CD14-positive monocyte (primary cell): ENCODE results near the gene SRF. TPM values are rescaled to one million over a fixed set of nuclear protein-coding genes. Genes with fewer than 3 reads are reported as not detected.

Experiments used
- DNase-seq, 3 donors: peaks; one replicate each; pipeline ENCODE4 v3.0.0-alpha.2; 2011 to 2022
- H2AFZ ChIP-seq: 2 replicates; pipeline ENCODE4 v1.6.0; 2012; ENCODE audit warnings: mild to moderate bottlenecking, low read depth, low read length, inconsistent platforms; ENCODE audit not compliant: insufficient read depth, poor library complexity, severe bottlenecking
- H3K27ac ChIP-seq, 2 donors: 1 replicate in 1 of 2; 2 replicates in 1 of 2; pipeline ENCODE4 v1.5.1; 2012 to 2013; ENCODE audit warnings: low read length in 2 of 2, control low read depth in 1 of 2, inconsistent platforms in 1 of 2, low read depth in 1 of 2, mild to moderate bottlenecking in 1 of 2
- H3K27me3 ChIP-seq, 2 donors: one replicate each; pipeline versions ENCODE4 v1.6.0 to v1.6.1; 2011 to 2013; ENCODE audit warnings: low read length in 2 of 2; ENCODE audit not compliant: control insufficient read depth in 2 of 2, insufficient read depth in 2 of 2
- H3K36me3 ChIP-seq, 2 donors: replicated peaks in 1 of 2; 1 replicate in 1 of 2; 2 replicates in 1 of 2; pipeline versions ENCODE4 v1.5.1 to v1.6.1; 2012 to 2013; ENCODE audit warnings: low read length in 2 of 2, control low read depth in 1 of 2, inconsistent platforms in 1 of 2, mild to moderate bottlenecking in 1 of 2; ENCODE audit not compliant: insufficient read depth in 2 of 2, control insufficient read depth in 1 of 2
- H3K4me1 ChIP-seq, 2 donors: 1 replicate in 1 of 2; 2 replicates in 1 of 2; pipeline versions ENCODE4 v1.5.1 to v1.6.1; 2012 to 2013; ENCODE audit warnings: low read length in 2 of 2, control low read depth in 1 of 2, inconsistent platforms in 1 of 2, mild to moderate bottlenecking in 1 of 2, moderate library complexity in 1 of 2; ENCODE audit not compliant: insufficient read depth in 2 of 2, control insufficient read depth in 1 of 2
- H3K4me2 ChIP-seq: replicated peaks from 2 replicates; pipeline ENCODE3; 2012; ENCODE audit warnings: low read length, moderate library complexity, mild to moderate bottlenecking; ENCODE audit not compliant: poor library complexity, severe bottlenecking; ENCODE audit errors: extremely low read depth
- H3K4me3 ChIP-seq, 3 experiments: fragments of 200-600 bp in 1 of 3; sonication (generic) in 1 of 3; replicated peaks in 1 of 3; 1 replicate in 2 of 3; 2 replicates in 1 of 3; pipeline ENCODE4 v1.5.1; 2011 to 2013; ENCODE audit warnings: low read length in 3 of 3, mild to moderate bottlenecking in 3 of 3, control low read depth in 2 of 3, low read depth in 2 of 3, inconsistent platforms in 1 of 3, moderate library complexity in 1 of 3
- H3K79me2 ChIP-seq: 2 replicates; pipeline ENCODE4 v1.6.0; 2012; ENCODE audit warnings: mild to moderate bottlenecking, control low read depth, inconsistent platforms, low read length, moderate library complexity; ENCODE audit not compliant: insufficient read depth
- H3K9ac ChIP-seq: 2 replicates; pipeline ENCODE4 v1.6.0; 2017; ENCODE audit warnings: low read length, mild to moderate bottlenecking; ENCODE audit not compliant: insufficient read depth, poor library complexity, severe bottlenecking
- H3K9me3 ChIP-seq, 2 donors: replicated peaks in 1 of 2; 1 replicate in 1 of 2; 2 replicates in 1 of 2; pipeline versions ENCODE4 v1.5.1 to v1.6.1; 2012 to 2013; ENCODE audit warnings: low read length in 2 of 2, control low read depth in 1 of 2; ENCODE audit not compliant: control insufficient read depth in 1 of 2, insufficient read depth in 1 of 2
- H4K20me1 ChIP-seq: 2 replicates; pipeline ENCODE4 v1.6.0; 2012; ENCODE audit warnings: mild to moderate bottlenecking, low read length, control low read depth, moderate library complexity; ENCODE audit not compliant: insufficient read depth
- H3K27ac Mint-ChIP-seq, 7 donors: one replicate each; pipeline ENCODE4 v1.8.0; 2020; ENCODE audit warnings: mild to moderate bottlenecking in 7 of 7, mixed read lengths in 7 of 7, moderate library complexity in 6 of 7, inconsistent platforms in 2 of 7
- H3K27me3 Mint-ChIP-seq, 3 donors: one replicate each; pipeline ENCODE4 v1.8.0; 2021 to 2022; ENCODE audit warnings: low read depth in 3 of 3, mild to moderate bottlenecking in 3 of 3, mixed read lengths in 3 of 3, moderate library complexity in 3 of 3, inconsistent platforms in 1 of 3
- H3K36me3 Mint-ChIP-seq, 2 donors: one replicate each; pipeline ENCODE4 v1.8.0; 2020; ENCODE audit warnings: mixed read lengths in 2 of 2, inconsistent platforms in 1 of 2, mild to moderate bottlenecking in 1 of 2
- H3K4me1 Mint-ChIP-seq: one replicate; pipeline ENCODE4 v1.8.0; 2020; ENCODE audit warnings: mild to moderate bottlenecking, mixed read lengths
- H3K4me3 Mint-ChIP-seq, 2 donors: one replicate each; pipeline ENCODE4 v1.8.0; 2020; ENCODE audit warnings: mild to moderate bottlenecking in 2 of 2, mixed read lengths in 2 of 2, moderate library complexity in 1 of 2
- H3K9me3 Mint-ChIP-seq, 7 donors: one replicate each; pipeline ENCODE4 v1.8.0; 2020 to 2022; ENCODE audit warnings: mixed read lengths in 7 of 7, mild to moderate bottlenecking in 6 of 7, moderate library complexity in 6 of 7, inconsistent platforms in 2 of 7
- WGBS: methylation state at CpG from one replicate; pipeline ENCODE4 v1.1.5; 2013; ENCODE audit warnings: missing lambda C conversion rate; ENCODE audit not compliant: insufficient coverage; 5-methylcytosine and 5-hydroxymethylcytosine counted together
- intact Hi-C, 2 donors: fragments of 100-400 bp; cut with micrococcal nuclease; formaldehyde crosslinking; loops; one replicate each; pipeline versions ENCODE4 v1.15.0 to v1.15.1; 2023
- polyA plus RNA-seq, 3 donors: library from polyadenylated mRNA; depleted of rRNA in 1 of 3; unstranded in 2 of 3; stranded (reverse) in 1 of 3; fragments of 300-500 nt in 2 of 3; fragments of >200 nt in 1 of 3; fragmentation: Illumina TruSeq in 2 of 3; gene quantifications; 1 replicate in 2 of 3; 2 replicates in 1 of 3; pipeline ENCODE4 v1.2.3, GENCODE V29; 2012 to 2021
- TF ChIP-seq, protein P1 (sequence below): fragments of 200-600 bp; IDR thresholded peaks from one replicate; pipeline ENCODE4 v1.8.0; 2022; ENCODE audit warnings: antibody characterized with exemption, mild to moderate bottlenecking

The SRF gene
- polyA plus RNA-seq, 3 donors: 3.6 to 26.9 (median 3.8) TPM

GRCh38 chr6:43163899-43164298 is 7.2 kb upstream of the SRF start:
- Histone ChIP-seq H3K4me1 (no peaks in the 10 kb centered on the region), H3K9me3 (no peaks in the 10 kb centered on the region), H3K79me2 (no peaks in the 10 kb centered on the region), H3K9ac (no peak overlapping the region), H3K27me3 (no peaks in the 10 kb centered on the region), H2AFZ (no peak overlapping the region), H3K36me3 (no peaks in the 10 kb centered on the region), H3K27ac (no peak overlapping the region), H3K4me3 (no peak overlapping the region), H3K4me2 (no peak overlapping the region), H4K20me1 (no peaks in the 10 kb centered on the region)
- H3K36me3 Mint-ChIP-seq: no peaks in the 10 kb centered on the region
- intact Hi-C loops: no loop called here
- no peaks in the 10 kb centered on the region for H3K9me3 Mint-ChIP-seq
- peaks cover 0 to 2% (median 0%) of the 10 kb centered on the region in 3 donors for H3K27me3 Mint-ChIP-seq
- TF ChIP-seq, protein P1, sequence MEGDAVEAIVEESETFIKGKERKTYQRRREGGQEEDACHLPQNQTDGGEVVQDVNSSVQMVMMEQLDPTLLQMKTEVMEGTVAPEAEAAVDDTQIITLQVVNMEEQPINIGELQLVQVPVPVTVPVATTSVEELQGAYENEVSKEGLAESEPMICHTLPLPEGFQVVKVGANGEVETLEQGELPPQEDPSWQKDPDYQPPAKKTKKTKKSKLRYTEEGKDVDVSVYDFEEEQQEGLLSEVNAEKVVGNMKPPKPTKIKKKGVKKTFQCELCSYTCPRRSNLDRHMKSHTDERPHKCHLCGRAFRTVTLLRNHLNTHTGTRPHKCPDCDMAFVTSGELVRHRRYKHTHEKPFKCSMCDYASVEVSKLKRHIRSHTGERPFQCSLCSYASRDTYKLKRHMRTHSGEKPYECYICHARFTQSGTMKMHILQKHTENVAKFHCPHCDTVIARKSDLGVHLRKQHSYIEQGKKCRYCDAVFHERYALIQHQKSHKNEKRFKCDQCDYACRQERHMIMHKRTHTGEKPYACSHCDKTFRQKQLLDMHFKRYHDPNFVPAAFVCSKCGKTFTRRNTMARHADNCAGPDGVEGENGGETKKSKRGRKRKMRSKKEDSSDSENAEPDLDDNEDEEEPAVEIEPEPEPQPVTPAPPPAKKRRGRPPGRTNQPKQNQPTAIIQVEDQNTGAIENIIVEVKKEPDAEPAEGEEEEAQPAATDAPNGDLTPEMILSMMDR: no peak
- no peak overlapping the region for H3K4me3 Mint-ChIP-seq
- no peak for DNase-seq
- H3K27ac Mint-ChIP-seq: no peak overlapping the region
- no peaks in the 10 kb centered on the region for H3K4me1 Mint-ChIP-seq

DNA sequence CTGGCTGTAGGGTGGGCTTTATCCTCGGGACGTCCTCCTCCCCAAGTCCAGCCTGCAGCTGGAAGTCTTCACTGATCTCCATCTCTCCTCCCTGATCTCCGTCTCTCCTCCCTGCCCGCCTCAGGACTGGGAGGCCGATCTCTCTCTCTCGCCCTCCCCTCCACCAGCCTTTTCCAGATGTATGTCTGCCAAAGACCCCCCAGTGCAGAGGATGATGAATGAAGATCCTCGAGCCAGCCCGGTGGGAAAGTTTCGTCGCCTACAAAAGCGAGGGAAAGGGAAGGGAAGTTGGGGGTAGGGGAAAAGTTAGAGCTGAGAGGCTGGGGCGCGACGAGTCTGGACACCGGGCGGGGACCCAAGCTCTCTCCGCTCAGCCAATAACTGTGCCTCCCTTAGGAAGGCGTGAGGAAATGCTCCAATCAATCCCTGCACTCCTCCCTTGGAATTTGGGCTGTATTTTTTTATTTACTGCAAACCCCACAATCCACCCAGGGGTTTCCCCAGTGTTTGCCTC is 595 bp upstream of the SRF start:
- Histone ChIP-seq H3K4me3 (peak overlapping the region; percentile 34 to 91 (median 66)), H4K20me1 (peaks cover 22% of the 10 kb centered on the region), H3K4me1 (peaks cover 38 to 43% of the 10 kb centered on the region in 2 donors), H3K36me3 (peaks cover under 1 to 2% of the 10 kb centered on the region in 2 donors), H3K27me3 (no peaks in the 10 kb centered on the region), H3K27ac (peak overlapping the region; percentile 82 to 92), H3K9me3 (no peaks in the 10 kb centered on the region), H3K4me2 (peak overlapping the region; percentile 98), H2AFZ (peak overlapping the region; percentile 100), H3K79me2 (peaks cover 32% of the 10 kb centered on the region), H3K9ac (peak overlapping the region; percentile 86)
- WGBS: 0% methylated on average over 8 of the region's 18 CpGs
- Mint-ChIP-seq H3K4me1 (peaks cover 34% of the 10 kb centered on the region), H3K27ac (peak overlapping the region; percentile 96 to 100 (median 98)), H3K4me3 (peak overlapping the region; percentile 95 to 99), H3K36me3 (peaks cover 10 to 16% of the 10 kb centered on the region in 2 donors), H3K9me3 (no peaks in the 10 kb centered on the region), H3K27me3 (peaks cover 0 to 5% (median 1%) of the 10 kb centered on the region in 3 donors)
- intact Hi-C loops: loop anchor here (5.0 to 10.0 kb wide), 6 partner anchors 74 to 426 kb away; partner anchors contain the start of genes POLR1C (in 2 of the 2), YIPF3 (in 2 of the 2), CUL7 (in 1 of the 2) and KLC4 (in 1 of the 2)
- DNase-seq: no peak
- TF ChIP-seq, protein P1: no peak
